NCI-H128 (cell line): ENCODE data around the gene IL36A.

ENCODE experiments used
- DNase-seq: peaks from one replicate; lab custom pipeline; 2025; ENCODE audit not compliant: unreplicated experiment; lab: John Stamatoyannopoulos, UW

Gene IL36A

DNA sequence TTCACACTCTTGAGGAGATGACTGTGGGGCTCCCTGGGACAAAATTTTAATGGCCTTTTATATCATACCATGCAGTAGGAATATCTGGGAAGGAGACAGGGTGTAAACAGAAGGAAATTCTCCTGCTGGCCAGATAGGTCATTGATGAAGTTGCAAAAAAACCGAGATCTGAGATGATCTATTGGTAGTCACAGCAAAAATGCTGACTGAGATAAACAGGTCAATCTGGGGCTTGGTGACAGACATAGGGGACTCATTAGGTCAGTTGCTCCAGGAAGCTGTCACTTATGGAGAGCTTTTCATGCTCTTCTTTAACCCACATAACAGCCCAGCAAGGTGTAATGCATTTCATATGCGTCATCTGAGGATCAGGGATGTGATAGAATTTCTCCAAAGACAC is 2.6 kb upstream of the IL36A start:
- no peak for DNase-seq

DNA sequence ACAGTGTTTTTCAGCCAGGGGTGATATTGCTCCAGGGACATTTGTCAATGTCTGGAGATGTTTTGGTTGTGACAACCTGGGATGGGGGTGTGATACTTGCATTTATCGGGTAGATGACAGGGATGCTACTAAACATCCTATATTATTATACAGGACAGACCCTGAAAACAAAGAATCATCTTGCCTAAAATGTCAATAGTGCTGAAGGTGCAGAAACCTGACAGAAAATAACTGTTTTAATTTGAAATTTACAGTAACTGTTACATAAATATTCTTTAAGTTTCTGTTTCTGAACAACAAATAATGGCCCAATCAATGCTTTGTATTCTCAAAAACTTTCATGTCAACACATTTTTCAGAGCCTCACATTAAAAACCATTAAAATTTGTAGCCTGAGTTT is 2.0 kb downstream of the IL36A start:
- no peak for DNase-seq

DNA sequence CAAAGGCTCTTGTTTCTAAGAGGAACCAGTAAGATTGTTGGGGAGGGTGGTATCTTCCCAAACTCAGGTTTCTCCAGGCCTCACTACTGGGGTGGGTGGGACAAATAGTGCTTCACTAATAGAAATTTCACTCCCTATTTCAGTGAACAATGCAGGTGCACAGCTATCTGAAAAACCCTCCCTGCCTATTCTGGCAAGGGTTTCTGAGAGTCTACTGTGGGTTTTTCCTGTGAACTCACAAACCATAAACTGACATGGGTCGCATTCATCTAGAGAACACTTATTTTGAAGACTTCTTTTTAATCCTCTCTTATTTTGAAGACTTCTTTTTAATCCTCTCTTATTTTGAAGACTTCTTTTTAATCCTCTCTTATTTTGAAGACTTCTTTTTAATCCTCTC is 4.4 kb downstream of the IL36A start:
- no peak for DNase-seq

DNA sequence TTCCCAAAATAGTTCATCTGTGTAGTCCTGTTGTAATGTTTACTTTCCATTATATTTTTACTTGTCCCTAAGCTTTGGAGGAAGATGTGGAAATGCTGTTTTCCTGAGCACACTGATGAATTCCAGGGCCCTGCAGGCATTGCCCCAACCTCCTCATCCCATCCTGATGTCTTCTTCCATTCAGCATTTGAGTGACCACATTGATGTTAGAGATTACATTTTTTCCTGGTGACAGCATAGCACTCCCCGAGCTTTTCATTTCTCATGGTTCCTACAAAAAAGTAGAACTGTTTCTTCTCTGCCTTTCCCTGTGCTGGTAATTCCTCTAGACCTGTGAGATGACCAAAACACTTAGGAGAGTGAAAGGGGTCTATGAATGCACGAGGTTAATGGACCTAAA is 4.8 kb downstream of the IL36A start:
- no peak for DNase-seq

DNA sequence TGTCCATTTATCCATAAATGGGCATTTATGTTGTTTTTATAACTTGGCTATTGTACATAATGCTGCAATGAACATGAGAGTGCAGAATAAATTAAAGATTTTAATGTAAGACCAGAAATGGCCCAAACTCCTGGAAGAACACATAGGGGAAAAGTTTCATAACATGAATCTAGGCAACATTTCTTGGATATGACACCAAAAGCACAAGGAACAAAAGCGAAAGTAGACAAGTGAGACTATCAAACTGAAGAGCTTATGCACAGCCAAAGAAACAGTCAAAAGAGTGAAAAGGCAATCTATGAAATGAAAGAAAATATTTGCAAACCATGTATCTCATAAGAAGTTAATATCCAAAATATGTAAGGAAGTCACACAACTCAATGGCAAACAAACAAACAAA is 5.8 kb downstream of the IL36A start:
- DNase-seq, result no peak

DNA sequence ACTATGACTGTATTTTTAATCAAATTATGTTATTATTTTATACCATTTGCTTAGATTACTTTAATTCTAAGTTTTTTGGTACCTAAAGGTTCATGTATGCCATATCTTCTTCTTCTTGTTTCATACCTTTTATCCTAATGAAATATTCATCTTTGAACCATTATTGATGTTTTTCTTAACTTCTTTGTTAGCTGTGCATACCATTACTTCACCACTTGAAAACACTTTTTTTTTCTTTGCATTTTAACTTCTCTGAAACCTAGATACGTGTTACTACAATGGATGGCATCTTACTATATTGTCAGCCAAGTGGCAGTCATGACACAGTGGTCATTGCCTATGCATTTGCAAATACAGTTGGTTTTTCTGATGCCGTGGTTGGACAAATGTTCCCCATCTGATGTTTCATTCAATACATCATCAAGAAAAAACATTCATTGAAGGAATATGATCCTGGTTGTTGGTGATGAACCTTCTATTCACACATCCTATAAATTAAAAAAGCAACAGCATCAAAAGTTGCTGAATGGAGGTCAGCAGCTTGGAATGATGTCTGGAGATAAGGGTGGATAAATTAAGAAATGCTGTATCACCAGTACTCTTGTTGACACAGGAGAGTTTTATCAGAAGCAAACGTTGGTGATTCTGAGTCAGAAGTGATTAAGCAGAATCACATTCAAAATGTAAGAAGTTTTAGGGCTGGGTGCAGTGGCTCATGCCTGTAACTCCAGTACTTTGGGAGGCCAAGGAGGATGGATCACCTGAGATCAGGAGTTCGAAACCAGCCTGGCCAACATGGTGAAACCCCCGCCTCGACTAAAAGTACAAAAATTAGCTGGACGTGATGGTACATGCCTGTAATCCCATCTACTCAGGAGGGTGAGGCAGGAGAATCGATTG is 7.4 kb downstream of the IL36A start:
- no peak for DNase-seq

DNA sequence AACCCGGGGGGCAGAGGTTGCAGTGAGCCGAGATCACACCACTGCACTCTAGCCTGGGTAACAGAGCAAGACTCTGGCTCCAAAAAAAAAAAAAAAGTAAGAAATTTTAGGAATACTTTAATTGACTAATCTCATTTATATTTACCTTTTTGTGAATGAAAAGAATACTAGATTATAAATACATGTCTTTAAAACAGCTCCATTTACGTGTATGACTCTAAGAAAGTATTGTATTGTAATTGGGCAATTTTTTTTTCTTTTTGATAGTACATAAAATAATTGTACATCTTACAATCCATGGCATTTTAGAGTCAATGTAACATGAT is 8.0 kb downstream of the IL36A start:
- DNase-seq, result no peak

DNA sequence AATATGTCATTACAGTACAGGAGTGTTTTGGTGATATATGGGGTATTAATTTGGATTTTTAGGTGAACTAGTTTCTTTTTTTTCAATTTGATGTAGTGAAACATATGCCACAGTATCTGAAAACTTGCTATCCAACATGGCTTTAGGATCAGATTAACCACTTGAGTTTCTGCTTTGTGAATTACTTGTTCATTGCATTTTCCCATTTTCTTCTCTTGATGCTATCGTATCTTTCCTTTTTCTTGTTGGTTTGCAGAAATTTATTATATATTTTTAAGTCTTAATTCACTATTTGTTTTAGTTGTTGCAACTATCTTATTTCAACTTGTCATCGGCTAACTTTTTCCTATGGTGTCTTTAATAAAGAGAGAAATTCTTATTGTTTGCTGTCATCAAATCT is 8.8 kb downstream of the IL36A start:
- no peak for DNase-seq

DNA sequence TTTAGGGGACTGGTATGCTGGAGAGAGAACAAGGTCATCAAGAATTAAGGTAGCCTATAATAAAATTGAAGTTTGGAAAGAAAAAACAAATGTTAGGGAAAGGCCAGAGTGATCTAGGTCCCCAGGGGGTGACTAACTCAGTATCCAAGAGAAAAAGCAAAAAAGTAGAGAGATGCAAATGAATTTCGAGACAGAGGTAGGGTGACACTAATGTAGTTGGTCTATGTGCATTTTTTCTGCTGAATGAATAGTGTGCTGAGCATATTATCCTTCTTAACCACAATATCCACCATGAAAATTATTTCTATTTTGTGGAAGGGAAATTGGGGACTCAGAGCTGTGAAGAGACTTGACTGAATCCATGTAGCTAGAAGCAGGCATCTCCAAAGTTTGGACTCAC is 9.8 kb downstream of the IL36A start:
- no peak for DNase-seq

DNA sequence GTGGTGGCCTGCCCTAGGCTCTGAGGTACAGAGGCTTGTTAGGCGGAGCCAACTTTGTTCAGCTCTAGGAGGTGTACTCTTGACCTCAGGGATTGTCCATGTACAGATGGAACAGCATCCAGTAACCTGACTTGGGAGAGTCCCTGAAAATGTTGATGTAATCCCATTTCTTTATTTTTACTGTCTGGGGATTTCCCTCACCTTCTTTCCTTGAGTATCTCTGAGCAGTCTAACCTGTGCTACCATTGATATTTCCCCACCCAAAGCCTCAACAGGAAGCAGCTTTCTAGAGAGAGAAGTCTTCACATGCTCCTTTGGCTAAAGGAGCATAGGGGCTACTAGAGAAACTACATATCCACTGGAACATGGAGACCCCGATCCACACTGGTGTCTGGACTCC is 10.4 kb downstream of the IL36A start:
- no peak for DNase-seq

DNA sequence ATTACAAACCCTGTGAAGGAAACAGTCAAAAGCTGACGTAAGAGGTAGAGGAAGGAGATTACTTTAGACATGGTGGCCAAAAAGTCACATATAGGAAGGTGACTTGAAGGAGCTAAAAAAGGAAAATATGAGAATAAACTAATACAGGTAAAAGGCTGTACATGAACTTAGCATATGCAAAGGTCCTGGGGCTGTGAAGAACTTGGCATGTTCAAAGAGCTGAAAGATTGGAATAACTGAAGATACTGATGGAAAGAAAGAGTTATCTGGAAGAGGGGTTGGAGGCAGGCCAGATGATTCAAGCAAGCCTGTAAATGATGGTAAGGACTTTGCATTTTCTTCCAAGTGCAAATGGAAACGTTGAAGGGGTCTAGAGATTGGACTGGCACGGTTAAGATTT is 13.2 kb downstream of the IL36A start:
- DNase-seq, result no peak

DNA sequence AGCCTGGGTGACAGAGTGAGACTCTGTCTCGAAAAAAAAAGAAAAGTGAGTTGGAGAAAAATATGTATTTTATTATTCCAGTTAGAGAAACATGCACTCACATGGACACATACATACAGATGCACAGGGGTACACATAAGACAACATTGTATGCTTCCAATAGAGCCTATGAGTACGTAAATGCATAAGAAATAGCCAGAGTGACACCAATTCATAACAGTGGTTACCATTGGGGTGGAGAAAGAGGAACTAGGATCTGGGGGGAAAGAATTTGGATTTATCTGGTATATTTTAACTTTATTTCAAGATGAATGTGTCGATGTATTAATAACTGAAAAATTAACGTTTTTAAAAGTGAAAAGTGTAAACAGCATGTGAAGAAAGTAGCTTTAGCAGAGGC is 16.1 kb downstream of the IL36A start:
- DNase-seq, result no peak

DNA sequence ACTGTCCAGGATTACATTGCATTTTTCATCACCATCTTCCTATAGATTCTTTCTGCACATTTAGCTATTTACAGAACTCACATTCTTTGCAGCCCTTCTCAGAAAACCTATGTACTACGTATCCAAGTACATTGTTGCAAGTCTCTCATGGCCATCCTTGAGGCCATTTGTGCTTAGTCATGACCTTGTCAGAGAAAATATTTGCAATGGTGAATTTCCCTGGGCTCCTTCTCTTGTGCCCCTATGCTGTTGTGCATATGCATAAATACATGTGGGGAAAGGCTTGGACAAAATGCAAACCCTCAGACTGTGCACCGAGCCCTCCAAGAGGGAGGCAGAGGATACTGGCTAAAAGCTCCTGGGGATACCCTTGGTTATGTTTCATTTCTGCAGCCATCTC is 19.5 kb downstream of the IL36A start:
- DNase-seq, result no peak

DNA sequence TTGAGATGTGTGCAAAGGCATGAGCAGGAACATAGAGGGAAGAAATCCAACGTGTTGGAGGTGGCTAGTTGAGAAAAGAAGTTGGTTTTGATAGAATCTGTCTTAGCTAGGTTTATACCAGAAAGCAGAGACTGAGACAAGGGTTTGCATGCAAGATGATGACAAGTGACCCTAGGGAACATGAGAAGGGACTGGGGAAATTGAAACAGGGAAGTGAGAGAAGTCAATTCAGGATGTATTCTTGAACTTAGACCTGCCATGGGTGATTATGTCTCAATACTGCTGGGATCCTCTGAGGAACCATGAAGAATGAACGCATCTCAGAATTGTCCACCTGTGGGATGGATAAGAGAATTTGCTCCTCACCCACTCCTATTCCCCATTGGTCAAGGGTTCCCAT is 20.5 kb downstream of the IL36A start:
- no peak for DNase-seq

DNA sequence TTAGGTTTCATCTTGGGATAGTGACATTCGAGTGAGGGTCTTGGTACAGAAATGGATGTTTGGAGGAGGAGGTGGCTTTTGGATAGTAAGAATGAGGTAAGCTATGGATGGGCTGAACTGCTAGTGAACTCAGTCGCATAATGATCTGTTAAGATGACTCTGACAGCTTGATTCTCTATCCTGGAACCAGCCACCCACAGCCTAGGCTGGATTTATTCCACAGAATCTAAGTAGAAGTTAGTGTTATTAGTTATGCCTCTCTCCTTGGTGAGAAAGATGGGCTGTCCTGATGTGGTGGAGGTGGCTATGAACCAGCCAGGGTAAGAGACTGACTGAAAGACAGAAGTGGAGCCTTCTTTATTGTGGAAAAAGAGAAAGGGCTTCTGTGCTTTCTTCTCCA is 22.4 kb downstream of the IL36A start:
- DNase-seq, result no peak

DNA sequence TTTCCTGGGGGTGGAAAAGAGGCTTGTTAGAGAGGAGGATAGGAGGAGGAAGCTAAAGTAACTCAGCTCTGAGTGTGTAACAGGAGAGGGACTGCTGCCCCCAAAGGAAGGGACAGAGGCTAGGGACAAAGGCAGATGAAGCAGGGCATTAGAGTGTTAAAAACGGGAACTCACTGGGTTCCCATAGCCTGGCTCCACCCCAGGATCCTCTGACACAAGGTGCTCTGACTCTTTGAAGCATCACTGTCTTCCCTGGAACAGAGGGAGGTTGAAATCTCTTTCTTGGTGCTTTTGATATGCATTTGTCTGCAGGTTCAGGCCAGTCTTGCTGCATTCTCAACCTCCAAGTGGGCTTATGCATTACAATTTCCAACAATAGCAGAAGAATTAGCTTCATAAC is 22.9 kb downstream of the IL36A start:
- DNase-seq, result no peak

DNA sequence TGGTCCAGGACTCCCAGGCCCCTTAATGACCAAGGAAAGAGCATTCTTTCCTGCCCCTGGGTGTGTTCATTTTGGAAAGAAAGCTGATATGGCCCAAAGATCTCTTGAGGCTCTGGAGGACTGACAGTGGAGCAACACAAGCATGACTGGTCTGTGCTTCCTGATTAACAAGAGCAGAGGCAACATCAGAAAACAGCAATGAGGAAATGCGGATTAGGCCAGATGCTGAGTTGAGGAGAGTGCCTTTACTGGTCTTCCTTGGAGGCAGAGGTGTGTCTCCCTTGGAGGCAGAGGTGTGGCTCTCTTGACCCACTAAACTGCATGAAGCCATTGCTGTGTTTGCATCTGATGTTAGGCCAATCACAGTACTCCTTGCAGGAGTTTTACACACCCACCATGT is 27.5 kb downstream of the IL36A start:
- DNase-seq, result no peak

DNA sequence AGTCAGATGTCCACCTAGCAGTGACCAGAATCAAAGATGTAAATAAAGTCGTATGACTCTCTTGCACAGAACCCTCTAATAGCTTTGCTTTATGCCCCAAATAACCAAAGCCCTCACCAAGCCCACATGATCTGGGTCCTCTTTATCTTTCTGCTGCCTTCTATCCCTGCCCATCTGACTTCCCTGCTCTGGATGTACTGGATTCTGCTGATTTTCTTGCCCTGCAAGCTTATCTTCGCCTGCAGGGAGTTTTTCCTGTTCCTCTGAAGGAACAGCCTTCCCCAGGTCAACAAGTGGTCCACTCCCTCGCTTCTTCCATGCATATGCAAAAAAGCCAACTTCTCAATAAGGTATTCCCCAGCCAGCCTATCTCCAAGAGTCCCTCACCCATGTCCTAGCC is 28.8 kb downstream of the IL36A start:
- DNase-seq, result no peak

DNA sequence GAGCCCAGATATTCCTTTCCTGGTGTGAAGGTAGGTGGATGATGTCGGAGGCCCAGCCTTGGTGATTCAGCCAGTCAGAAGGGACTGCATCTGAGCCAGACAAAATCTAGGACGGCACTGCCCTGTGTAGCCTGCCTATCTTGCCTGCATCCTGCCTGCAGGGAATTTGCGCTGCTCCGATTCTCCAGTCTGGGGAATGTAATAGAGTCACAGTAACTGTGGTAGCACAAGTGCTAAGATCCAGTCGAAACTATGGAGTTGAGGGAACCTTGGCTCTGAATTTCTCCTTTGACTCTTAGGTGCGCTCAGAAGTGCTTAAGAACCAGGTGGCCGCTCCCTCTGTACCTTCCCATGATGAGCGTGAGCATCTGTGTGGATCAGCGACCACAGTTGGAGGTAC is 31.5 kb downstream of the IL36A start:
- DNase-seq, result no peak

DNA sequence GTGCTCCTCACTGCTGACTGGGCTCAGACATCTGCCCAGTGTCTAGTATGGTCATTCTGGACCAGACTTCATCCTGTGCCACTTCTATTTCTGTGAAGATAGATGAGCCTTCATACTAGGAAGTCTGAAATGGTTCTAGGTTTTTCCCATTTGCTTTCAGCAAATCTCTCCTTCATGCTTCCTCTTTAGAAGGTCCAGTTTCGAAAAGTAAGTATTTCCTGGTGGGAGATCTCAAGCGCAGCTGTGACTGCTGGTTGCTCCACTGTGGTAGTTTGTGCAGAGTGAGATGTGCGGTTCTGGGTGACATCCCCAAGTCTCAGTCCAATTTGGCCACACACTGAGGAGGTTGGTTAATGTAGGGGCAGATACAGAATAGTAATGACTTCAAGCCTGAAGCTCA is 33.0 kb downstream of the IL36A start:
- no peak for DNase-seq

DNA sequence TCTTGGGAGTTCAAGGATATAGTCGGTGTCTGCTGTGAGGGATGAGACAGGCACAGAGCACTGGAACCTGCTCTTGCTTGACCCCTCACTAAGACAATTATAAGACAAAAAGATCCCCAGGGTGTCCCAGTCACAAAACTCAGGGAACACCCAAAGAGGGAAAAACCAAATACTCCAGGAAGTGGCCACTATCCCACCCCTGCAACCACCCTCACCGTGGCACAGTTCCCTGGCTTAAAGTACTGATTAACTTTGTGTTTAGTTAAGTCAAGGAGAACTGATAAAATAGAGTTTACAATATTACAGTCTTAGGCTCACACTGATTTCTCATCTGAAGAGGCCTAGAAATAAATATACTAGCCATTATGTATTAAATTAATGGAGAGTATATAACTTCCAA is 33.9 kb downstream of the IL36A start:
- no peak for DNase-seq

DNA sequence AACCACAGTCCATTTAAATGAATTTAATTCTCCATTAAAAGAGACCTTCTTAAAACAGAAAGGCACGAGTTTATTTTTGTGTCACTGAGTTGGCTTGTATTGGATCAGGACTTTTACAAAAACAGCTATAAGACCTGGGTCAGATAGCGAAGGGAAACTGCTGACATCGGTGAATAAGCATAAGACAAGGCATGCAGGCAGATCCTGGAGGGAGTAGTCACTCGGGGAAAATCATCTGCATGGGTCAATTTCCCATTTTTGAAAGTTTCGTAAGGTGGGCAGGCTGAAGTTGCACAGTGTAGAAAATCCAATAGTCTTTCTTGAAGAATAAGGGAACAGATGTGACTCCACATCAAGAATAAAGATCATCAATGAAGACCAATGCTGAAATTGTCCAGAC is 34.5 kb downstream of the IL36A start:
- no peak for DNase-seq

DNA sequence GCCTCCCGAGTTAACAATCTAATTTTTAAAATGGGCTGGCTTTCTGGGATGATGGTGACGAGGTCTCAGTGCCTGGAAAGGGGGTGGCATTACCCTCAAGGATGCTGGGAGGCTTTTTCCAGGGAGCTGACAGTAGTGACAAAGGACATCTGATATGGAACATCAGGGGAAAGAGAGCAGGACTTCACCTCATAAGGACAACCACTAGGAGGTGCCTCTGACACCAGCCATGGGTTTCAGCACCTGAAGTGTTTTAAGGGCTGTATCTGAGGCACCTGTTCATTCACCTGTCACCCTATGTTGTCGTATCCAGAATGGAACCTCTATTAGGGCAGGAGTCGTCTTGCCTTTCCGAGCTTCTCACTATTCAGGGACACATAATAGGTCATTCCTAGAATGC is 36.6 kb downstream of the IL36A start:
- no peak for DNase-seq
